H1 (cell line): ENCODE results near the gene HIVEP3. TPM values are rescaled to one million over a fixed set of nuclear protein-coding genes. Genes with fewer than 3 reads are reported as not detected.

ENCODE experiments used
- CTCF ChIA-PET: fragments of 300-600 bp; sonication (Branson Sonifier 250); formaldehyde crosslinking; loops from one replicate; lab custom pipeline; 2021; ENCODE audit not compliant: partially characterized antibody; lab: Charles Lee
- POLR2A ChIA-PET: fragments of 300-600 bp; sonication (Branson Sonifier 250); formaldehyde crosslinking; loops from one replicate; lab custom pipeline; 2021; ENCODE audit warnings: inconsistent platforms; ENCODE audit not compliant: partially characterized antibody; lab: Charles Lee
- DNase-seq, 2 experiments: peaks; one replicate each; pipeline versions ENCODE4 v3.0.0 to v3.0.0-alpha.2; 2010 to 2022; ENCODE audit warnings: low spot score in 2 of 2, low read depth in 1 of 2, mixed read lengths in 1 of 2
- FAIRE-seq: peaks from 2 replicates; lab custom pipeline; 2011; peaks lifted over from hg19 to GRCh38; lab: Jason Lieb, UNC
- H2AFZ ChIP-seq: 2 replicates; pipeline ENCODE4 v1.8.1; 2012; ENCODE audit warnings: low read length, inconsistent platforms
- H2AK5ac ChIP-seq: 2 replicates; pipeline ENCODE4 v1.6.1; 2013; ENCODE audit warnings: low read depth, low read length
- H2BK120ac ChIP-seq: replicated peaks from 2 replicates; pipeline ENCODE3; 2013; ENCODE audit warnings: low read depth, low read length, inconsistent platforms
- H2BK12ac ChIP-seq: 2 replicates; pipeline ENCODE4 v1.6.1; 2013; ENCODE audit warnings: low read depth, low read length
- H2BK15ac ChIP-seq: 2 replicates; pipeline ENCODE4 v1.6.1; 2013; ENCODE audit warnings: low read length
- H2BK20ac ChIP-seq: 2 replicates; pipeline ENCODE4 v1.6.1; 2013; ENCODE audit warnings: low read length
- H2BK5ac ChIP-seq: 2 replicates; pipeline ENCODE4 v1.6.1; 2013; ENCODE audit warnings: low read depth, low read length
- H3K14ac ChIP-seq: 2 replicates; pipeline ENCODE4 v1.6.1; 2013; ENCODE audit warnings: inconsistent platforms; ENCODE audit not compliant: insufficient read length
- H3K18ac ChIP-seq: 2 replicates; pipeline ENCODE4 v1.6.1; 2013; ENCODE audit warnings: low read length; ENCODE audit errors: extremely low read depth
- H3K23ac ChIP-seq: 2 replicates; pipeline ENCODE4 v1.6.1; 2013; ENCODE audit warnings: inconsistent platforms; ENCODE audit not compliant: insufficient read length
- H3K23me2 ChIP-seq: 2 replicates; pipeline ENCODE4 v1.6.1; 2013; ENCODE audit warnings: low read depth, low read length
- H3K27ac ChIP-seq: 2 replicates; pipeline ENCODE4 v1.6.1; 2011; ENCODE audit warnings: low read depth, low read length, inconsistent platforms
- H3K27me3 ChIP-seq, 4 experiments: replicated peaks in 1 of 4; 1 replicate in 1 of 4; 2 replicates in 3 of 4; pipeline versions ENCODE4 v1.6.1 to v1.8.1; 2011 to 2013; ENCODE audit warnings: low read length in 3 of 4, mild to moderate bottlenecking in 3 of 4, inconsistent platforms in 2 of 4, mixed read lengths in 2 of 4, moderate library complexity in 1 of 4; ENCODE audit not compliant: control insufficient read depth in 3 of 4, insufficient read depth in 3 of 4; ENCODE audit errors: extremely low read depth in 1 of 4
- H3K36me3 ChIP-seq, 4 experiments: 2 replicates each; pipeline versions ENCODE4 v1.6.1 to v1.8.1; 2011 to 2013; ENCODE audit warnings: mild to moderate bottlenecking in 4 of 4, low read length in 3 of 4, moderate library complexity in 2 of 4, control low read depth in 1 of 4, inconsistent platforms in 1 of 4; ENCODE audit not compliant: insufficient read depth in 4 of 4, control insufficient read depth in 2 of 4
- H3K4ac ChIP-seq: replicated peaks from 2 replicates; pipeline ENCODE3; 2013; ENCODE audit warnings: low read length, low read depth, mixed read lengths, inconsistent platforms; ENCODE audit not compliant: insufficient read length
- H3K4me1 ChIP-seq, 4 experiments: replicated peaks in 1 of 4; 1 replicate in 1 of 4; 2 replicates in 3 of 4; pipeline versions ENCODE4 v1.6.1 to v1.8.1; 2011 to 2013; ENCODE audit warnings: low read length in 3 of 4, inconsistent platforms in 2 of 4, mixed read lengths in 1 of 4; ENCODE audit not compliant: insufficient read depth in 4 of 4, control insufficient read depth in 3 of 4
- H3K4me2 ChIP-seq, 2 experiments: 2 replicates each; pipeline versions ENCODE4 v1.6.1 to v1.8.1; 2011 to 2013; ENCODE audit warnings: low read depth in 2 of 2, low read length in 2 of 2, control low read depth in 1 of 2, inconsistent platforms in 1 of 2, mild to moderate bottlenecking in 1 of 2; ENCODE audit not compliant: insufficient read depth in 1 of 2
- H3K4me3 ChIP-seq, 4 experiments: fragments of 200-600, 300-600 bp in 1 of 4; sonication (generic), shearing (Covaris generic), sonication (Bioruptor Twin) in 1 of 4; 2 replicates each; pipeline versions ENCODE4 v1.5.1 to v1.8.1; 2011 to 2016; ENCODE audit warnings: low read length in 4 of 4, low read depth in 3 of 4, control low read depth in 2 of 4, inconsistent platforms in 2 of 4, mild to moderate bottlenecking in 2 of 4, mixed read lengths in 1 of 4, moderate library complexity in 1 of 4; ENCODE audit not compliant: insufficient read depth in 2 of 4; ENCODE audit errors: extremely low read depth in 1 of 4
- H3K56ac ChIP-seq: replicated peaks from 2 replicates; pipeline ENCODE3; 2013; ENCODE audit warnings: low read depth, mild to moderate bottlenecking, mixed read lengths, low read length, inconsistent platforms; ENCODE audit not compliant: insufficient read length
- H3K79me1 ChIP-seq: 2 replicates; pipeline ENCODE4 v1.6.1; 2013; ENCODE audit warnings: low read depth, low read length, control low read depth
- H3K79me2 ChIP-seq, 2 experiments: 2 replicates each; pipeline versions ENCODE4 v1.6.1 to v1.8.1; 2012 to 2013; ENCODE audit warnings: low read length in 2 of 2, mild to moderate bottlenecking in 2 of 2, inconsistent platforms in 1 of 2; ENCODE audit not compliant: insufficient read depth in 2 of 2, control insufficient read depth in 1 of 2
- H3K9ac ChIP-seq, 4 experiments: replicated peaks in 1 of 4; 1 replicate in 1 of 4; 2 replicates in 3 of 4; pipeline versions ENCODE4 v1.6.1 to v1.8.1; 2011 to 2013; ENCODE audit warnings: low read depth in 3 of 4, low read length in 3 of 4, control low read depth in 2 of 4, mild to moderate bottlenecking in 2 of 4, moderate library complexity in 2 of 4, inconsistent platforms in 1 of 4; ENCODE audit errors: extremely low read depth in 1 of 4
- H3K9me3 ChIP-seq, 2 experiments: 2 replicates each; pipeline versions ENCODE4 v1.6.1 to v1.8.1; 2012 to 2013; ENCODE audit warnings: mild to moderate bottlenecking in 2 of 2, moderate library complexity in 2 of 2, control low read depth in 1 of 2, inconsistent platforms in 1 of 2, low read depth in 1 of 2, low read length in 1 of 2, mixed read lengths in 1 of 2; ENCODE audit not compliant: insufficient read depth in 2 of 2
- H4K20me1 ChIP-seq, 2 experiments: replicated peaks in 1 of 2; 2 replicates each; pipeline versions ENCODE3 to v1.8.1; 2011 to 2013; ENCODE audit warnings: inconsistent platforms in 2 of 2, low read length in 2 of 2, mild to moderate bottlenecking in 1 of 2; ENCODE audit not compliant: insufficient read depth in 2 of 2, control insufficient read depth in 1 of 2
- H4K5ac ChIP-seq: 2 replicates; pipeline ENCODE4 v1.6.1; 2013; ENCODE audit warnings: low read length, low read depth, mixed read lengths, inconsistent platforms; ENCODE audit not compliant: insufficient read length
- H4K8ac ChIP-seq: 2 replicates; pipeline ENCODE4 v1.8.0; 2013; ENCODE audit warnings: mild to moderate bottlenecking, moderate library complexity, low read length, inconsistent platforms; ENCODE audit not compliant: insufficient read depth; ENCODE audit errors: extremely low read depth
- H4K91ac ChIP-seq: replicated peaks from 2 replicates; pipeline ENCODE3; 2013; ENCODE audit warnings: low read length, mixed read lengths, inconsistent platforms; ENCODE audit not compliant: insufficient read length
- CHD2 ChIP-seq: IDR thresholded peaks from 2 replicates; pipeline ENCODE4 v1.6.1; 2012; ENCODE audit warnings: low read length, improper control_type of control experiment
- PHF8 ChIP-seq: fragments of 200-600 bp; sonication (generic); conservative IDR thresholded peaks from 2 replicates; pipeline ENCODE4 v1.7.1; 2012; ENCODE audit warnings: low read depth, mild to moderate bottlenecking, inconsistent platforms, low read length, moderate library complexity
- POLR2A ChIP-seq, 2 experiments: IDR thresholded peaks; 1 replicate in 1 of 2; 2 replicates in 1 of 2; pipeline ENCODE4 v1.6.1; 2011; ENCODE audit warnings: low read depth in 2 of 2, low read length in 2 of 2, mild to moderate bottlenecking in 2 of 2; ENCODE audit errors: control extremely low read depth in 1 of 2
- POU5F1 ChIP-seq: IDR thresholded peaks from 2 replicates; pipeline ENCODE4 v1.6.1; 2011; ENCODE audit warnings: low read depth, mild to moderate bottlenecking, low read length, moderate library complexity
- RAD21 ChIP-seq, 2 experiments: IDR thresholded peaks in 1 of 2; conservative IDR thresholded peaks in 1 of 2; 2 replicates each; pipeline ENCODE4 v1.6.1; 2011; ENCODE audit warnings: low read depth in 2 of 2, low read length in 2 of 2, improper control_type of control experiment in 1 of 2, inconsistent platforms in 1 of 2, mild to moderate bottlenecking in 1 of 2, moderate library complexity in 1 of 2
- RBBP5 ChIP-seq: IDR thresholded peaks from 2 replicates; pipeline ENCODE4 v1.7.1; 2012; ENCODE audit warnings: low read depth, mild to moderate bottlenecking, inconsistent platforms, low read length, moderate library complexity, borderline replicate concordance
- SAP30 ChIP-seq: fragments of 300-600 bp; sonication (generic); IDR thresholded peaks from 2 replicates; pipeline ENCODE4 v1.7.1; 2012; ENCODE audit warnings: low read length, moderate library complexity, mild to moderate bottlenecking, inconsistent platforms; ENCODE audit not compliant: insufficient read depth, insufficient replicate concordance
- SIN3A ChIP-seq, 2 experiments: IDR thresholded peaks in 1 of 2; conservative IDR thresholded peaks in 1 of 2; 2 replicates each; pipeline ENCODE4 v1.6.1; 2011 to 2012; ENCODE audit warnings: low read length in 2 of 2, improper control_type of control experiment in 1 of 2, low read depth in 1 of 2, mild to moderate bottlenecking in 1 of 2
- SIRT6 ChIP-seq: IDR thresholded peaks from one replicate; pipeline ENCODE4 v1.7.1; 2012; ENCODE audit warnings: low read length, inconsistent platforms
- SP1 ChIP-seq: IDR thresholded peaks from 2 replicates; pipeline ENCODE4 v1.6.1; 2011; ENCODE audit warnings: low read depth, low read length
- SP4 ChIP-seq: IDR thresholded peaks from 2 replicates; pipeline ENCODE4 v1.6.1; 2012; ENCODE audit warnings: low read length, inconsistent platforms
- TBP ChIP-seq: IDR thresholded peaks from 2 replicates; pipeline ENCODE4 v1.6.1; 2011; ENCODE audit warnings: low read depth, low read length, improper control_type of control experiment
- WGBS, 2 experiments: shearing (Covaris generic) in 1 of 2; methylation state at CpG; one replicate each; pipeline versions ENCODE4 v1.1.6 to v1.1.7; 2013 to 2015; ENCODE audit warnings: low lambda C conversion rate in 2 of 2, mixed read lengths in 2 of 2, inconsistent platforms in 1 of 2, low coverage in 1 of 2, missing lambda C conversion rate in 1 of 2; ENCODE audit not compliant: insufficient replicate concordance in 2 of 2, insufficient coverage in 1 of 2, insufficient read length in 1 of 2; ENCODE audit errors: extremely low coverage in 1 of 2, missing lambda C conversion rate in 1 of 2; 5-methylcytosine and 5-hydroxymethylcytosine counted together
- polyA plus RNA-seq, 7 experiments: library from polyadenylated mRNA; depleted of rRNA in 3 of 7; stranded (reverse) in 5 of 7; unstranded in 2 of 7; fragments of >200 nt in 5 of 7; fragments of 200-250 nt in 2 of 7; gene quantifications; 1 replicate in 5 of 7; 2 replicates in 1 of 7; 4 replicates in 1 of 7; pipeline versions ENCODE4 v1.2.1 to v1.2.3, GENCODE V29; 2011 to 2013; ENCODE audit warnings: missing spikeins in 2 of 7, mixed read lengths in 2 of 7
- total RNA-seq: library from RNA; stranded (reverse); fragmentation: NEBNext Ultra II Directional; extraction: Animal tissue kit (Norgen Biotek cat#: 25700); gene quantifications from 2 replicates; pipeline ENCODE4 v1.2.1, GENCODE V29; 2021
- TF ChIP-seq, protein P1 (sequence below): IDR thresholded peaks from 2 replicates; pipeline ENCODE4 v1.6.1; 2012; ENCODE audit warnings: inconsistent platforms

Gene HIVEP3
- total and polyA plus RNA-seq, 2 of the 8 experiments (the other 6 are each of a cell fraction or from before 2014, with no cell fraction given): 0.24 to 0.69 TPM

GRCh38 chr1:41807390-41807789 lies 111.3 kb downstream of the HIVEP3 start:
- no peak overlapping the region for H2BK5ac ChIP-seq
- CTCF ChIA-PET: no interaction called here
- H3K4ac ChIP-seq: no peak overlapping the region
- no peaks in the 10 kb centered on the region for H3K36me3 ChIP-seq
- no peak overlapping the region; the same call in 1 of the 2 replicates for H2BK15ac ChIP-seq
- H3K18ac ChIP-seq: no peak overlapping the region
- H3K79me2 ChIP-seq: no peaks in the 10 kb centered on the region
- H3K9ac ChIP-seq: no peak overlapping the region
- DNase-seq: no peak
- no peak for TF ChIP-seq PHF8
- TF ChIP-seq POLR2A (IDR thresholded peaks at IDR 0.05; ENCODE audit: control extremely low read depth in 1 of 2, low read depth in 2 of 2, low read length in 2 of 2): no peak
- TF ChIP-seq SAP30: no peak
- TF ChIP-seq SP1: no peak
- no peak for TF ChIP-seq RAD21 (IDR thresholded peaks at IDR 0.05 in 1 of 2, conservative IDR thresholded peaks at IDR 0.05 in 1 of 2; ENCODE audit: low read depth in 2 of 2, low read length in 2 of 2)
- TF ChIP-seq, protein P1, sequence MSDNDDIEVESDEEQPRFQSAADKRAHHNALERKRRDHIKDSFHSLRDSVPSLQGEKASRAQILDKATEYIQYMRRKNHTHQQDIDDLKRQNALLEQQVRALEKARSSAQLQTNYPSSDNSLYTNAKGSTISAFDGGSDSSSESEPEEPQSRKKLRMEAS: no peak
- TF ChIP-seq SIN3A (conservative IDR thresholded peaks at IDR 0.05 in 1 of 2, IDR thresholded peaks at IDR 0.05 in 1 of 2; ENCODE audit: low read depth in 1 of 2, low read length in 2 of 2): no peak
- TF ChIP-seq RBBP5: no peak
- TF ChIP-seq POU5F1: no peak
- TF ChIP-seq TBP: no peak
- TF ChIP-seq SIRT6: no peak
- TF ChIP-seq CHD2: no peak
- TF ChIP-seq SP4: no peak
- TF ChIP-seq, all 59 proteins: peak for 0
- no peaks in the 10 kb centered on the region for H3K9me3 ChIP-seq
- no peak overlapping the region for H2BK20ac ChIP-seq
- H3K4me2 ChIP-seq: no peak overlapping the region
- no peak overlapping the region for H3K56ac ChIP-seq
- H3K14ac ChIP-seq: no peak overlapping the region
- H3K79me1 ChIP-seq: no peaks in the 10 kb centered on the region
- H2BK12ac ChIP-seq: no peak overlapping the region
- no peak overlapping the region for H2AFZ ChIP-seq
- no peaks in the 10 kb centered on the region for H3K23me2 ChIP-seq
- no peak for FAIRE-seq
- POLR2A ChIA-PET: no interaction called here
- peaks cover 0 to 3% (median 0%) of the 10 kb centered on the region in 4 experiments; a peak in 2 of 7 replicates for H3K4me1 ChIP-seq
- H2BK120ac ChIP-seq: no peak overlapping the region
- H4K20me1 ChIP-seq: no peaks in the 10 kb centered on the region
- no peak overlapping the region for H2AK5ac ChIP-seq
- no peak overlapping the region for H4K5ac ChIP-seq
- no peak overlapping the region for H4K8ac ChIP-seq
- no peak overlapping the region for H4K91ac ChIP-seq
- 71% methylated on average over 6 of the region's 6 CpGs; no CpG with 5 or more reads in 1 of the 2 experiments for WGBS, 2 experiments
- no peak overlapping the region for H3K4me3 ChIP-seq
- H3K27ac ChIP-seq: no peak overlapping the region
- no peaks in the 10 kb centered on the region for H3K27me3 ChIP-seq
- H3K23ac ChIP-seq: no peak overlapping the region
